Breast epithelium (tissue), 3 donors: ENCODE results near the gene FBP2.

Experiments
- CTCF ChIP-seq, 3 donors: fragments of 450-650 bp; IDR thresholded peaks; one replicate each; pipeline ENCODE4 v1.5.1; 2016 to 2017; ENCODE audit warnings: antibody characterized with exemption in 3 of 3, mild to moderate bottlenecking in 3 of 3, moderate library complexity in 3 of 3
- POLR2A ChIP-seq: fragments of 450-650 bp; IDR thresholded peaks from one replicate; pipeline ENCODE4 v1.6.1; 2016; ENCODE audit warnings: antibody characterized with exemption, mild to moderate bottlenecking, moderate library complexity
- POLR2AphosphoS5 ChIP-seq, 3 donors: sonication (generic); formaldehyde crosslinking; IDR thresholded peaks; one replicate each; pipeline ENCODE4 v1.6.1; 2017; ENCODE audit warnings: antibody characterized with exemption in 3 of 3

- no peak for TF ChIP-seq CTCF (IDR thresholded peaks at IDR 0.05)
- TF ChIP-seq POLR2A = no peak
- TF ChIP-seq POLR2AphosphoS5 (IDR thresholded peaks at IDR 0.05) = no peak
Observed at GRCh38 chr9:94627287-94627686, 33.7 kb upstream of the FBP2 start.
